Activated CD8-positive, alpha-beta T cell treated with anti-CD3 and anti-CD28 coated beads for 36 hours (primary cell): ENCODE data around the gene VCAN. TPM values are rescaled to one million over a fixed set of nuclear protein-coding genes. Genes with fewer than 3 reads are reported as not detected.

Source experiments
- ATAC-seq: fragments of 200-7000 bp; cut with Tn5 transposase; one replicate; pipeline ENCODE4 v1.10.0; 2021; ENCODE audit warnings: mild to moderate bottlenecking, moderate library complexity
- CTCF ChIA-PET: fragments of 350-600 bp; sonication (Branson Sonifier 250); formaldehyde crosslinking; loops from one replicate; lab custom pipeline; 2021; ENCODE audit warnings: antibody characterized with exemption; lab: Charles Lee
- POLR2A ChIA-PET: fragments of 350-600 bp; sonication (Branson Sonifier 250); formaldehyde crosslinking; loops from one replicate; lab custom pipeline; 2021; ENCODE audit warnings: antibody characterized with exemption; lab: Charles Lee
- DNase-seq: peaks from one replicate; pipeline ENCODE4 v3.0.0-alpha.2; 2020
- H3K27ac Mint-ChIP-seq: one replicate; pipeline ENCODE4 v1.8.0; 2021; ENCODE audit warnings: mild to moderate bottlenecking, mixed read lengths
- H3K27me3 Mint-ChIP-seq: one replicate; pipeline ENCODE4 v1.8.0; 2021; ENCODE audit warnings: mixed read lengths
- H3K36me3 Mint-ChIP-seq: one replicate; pipeline ENCODE4 v1.8.0; 2021; ENCODE audit warnings: low read depth, mixed read lengths
- H3K4me1 Mint-ChIP-seq: one replicate; pipeline ENCODE4 v1.8.0; 2021; ENCODE audit warnings: low read depth, mixed read lengths
- H3K4me3 Mint-ChIP-seq: one replicate; pipeline ENCODE4 v1.8.0; 2021; ENCODE audit warnings: mild to moderate bottlenecking, moderate library complexity, mixed read lengths
- H3K9me3 Mint-ChIP-seq: one replicate; pipeline ENCODE4 v1.8.0; 2021; ENCODE audit warnings: mixed read lengths
- intact Hi-C: fragments of 100-400 bp; cut with micrococcal nuclease; formaldehyde crosslinking; loops from one replicate; pipeline ENCODE4 v1.10.0; 2022
- total RNA-seq, 2 experiments: library from RNA; stranded (reverse); gene quantifications; one replicate each; pipeline ENCODE4 v1.2.3, GENCODE V29; 2021
- TF ChIP-seq, protein P1 (sequence below): fragments of 200-600 bp; IDR thresholded peaks from one replicate; pipeline ENCODE4 v1.8.0; 2022; ENCODE audit warnings: antibody characterized with exemption, mild to moderate bottlenecking

Gene VCAN
- total RNA-seq, 2 experiments from 2014 or later, result not detected

GRCh38 chr5:83595217-83595616, 123.7 kb downstream of the VCAN start:
- H3K27ac Mint-ChIP-seq, result no peak overlapping the region
- ChIA-PET CTCF (no interaction called here), POLR2A (no interaction called here)
- H3K4me3 Mint-ChIP-seq, result no peak overlapping the region
- no peak for ATAC-seq
- no peaks in the 10 kb centered on the region for H3K27me3 Mint-ChIP-seq
- H3K9me3 Mint-ChIP-seq, result no peaks in the 10 kb centered on the region
- no peaks in the 10 kb centered on the region for H3K36me3 Mint-ChIP-seq
- H3K4me1 Mint-ChIP-seq, result no peaks in the 10 kb centered on the region
- no peak for DNase-seq
- TF ChIP-seq, protein P1, sequence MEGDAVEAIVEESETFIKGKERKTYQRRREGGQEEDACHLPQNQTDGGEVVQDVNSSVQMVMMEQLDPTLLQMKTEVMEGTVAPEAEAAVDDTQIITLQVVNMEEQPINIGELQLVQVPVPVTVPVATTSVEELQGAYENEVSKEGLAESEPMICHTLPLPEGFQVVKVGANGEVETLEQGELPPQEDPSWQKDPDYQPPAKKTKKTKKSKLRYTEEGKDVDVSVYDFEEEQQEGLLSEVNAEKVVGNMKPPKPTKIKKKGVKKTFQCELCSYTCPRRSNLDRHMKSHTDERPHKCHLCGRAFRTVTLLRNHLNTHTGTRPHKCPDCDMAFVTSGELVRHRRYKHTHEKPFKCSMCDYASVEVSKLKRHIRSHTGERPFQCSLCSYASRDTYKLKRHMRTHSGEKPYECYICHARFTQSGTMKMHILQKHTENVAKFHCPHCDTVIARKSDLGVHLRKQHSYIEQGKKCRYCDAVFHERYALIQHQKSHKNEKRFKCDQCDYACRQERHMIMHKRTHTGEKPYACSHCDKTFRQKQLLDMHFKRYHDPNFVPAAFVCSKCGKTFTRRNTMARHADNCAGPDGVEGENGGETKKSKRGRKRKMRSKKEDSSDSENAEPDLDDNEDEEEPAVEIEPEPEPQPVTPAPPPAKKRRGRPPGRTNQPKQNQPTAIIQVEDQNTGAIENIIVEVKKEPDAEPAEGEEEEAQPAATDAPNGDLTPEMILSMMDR, result no peak
- intact Hi-C loops, result no loop called here

GRCh38 chr5:83608122-83608521, 136.6 kb downstream of the VCAN start:
- Mint-ChIP-seq H3K4me1 (no peaks in the 10 kb centered on the region), H3K36me3 (no peaks in the 10 kb centered on the region), H3K27me3 (peaks cover 12% of the 10 kb centered on the region), H3K27ac (no peak overlapping the region), H3K4me3 (no peak overlapping the region), H3K9me3 (no peaks in the 10 kb centered on the region)
- no peak for DNase-seq
- POLR2A ChIA-PET, result no interaction called here
- no peak for ATAC-seq
- intact Hi-C loops, result no loop called here
- CTCF ChIA-PET, result interaction anchor here (1.1 to 1.2 kb wide), 3 partner anchors 8 to 177 kb away, joined by 3 read pairs; no protein-coding TSS in a partner anchor
- TF ChIP-seq, protein P1, result peak; percentile 21

GRCh38 chr5:83614841-83615240, 143.3 kb downstream of the VCAN start:
- Mint-ChIP-seq H3K27me3 (peaks cover 9% of the 10 kb centered on the region), H3K4me3 (no peak overlapping the region), H3K36me3 (no peaks in the 10 kb centered on the region), H3K27ac (no peak overlapping the region), H3K4me1 (no peaks in the 10 kb centered on the region), H3K9me3 (peaks cover 2% of the 10 kb centered on the region)
- POLR2A ChIA-PET, result interaction anchor here (0.6 kb wide), 1 partner anchor 35 kb away, joined by 3 read pairs; no protein-coding TSS in a partner anchor
- TF ChIP-seq, protein P1, result no peak
- DNase-seq (no peak), ATAC-seq (no peak)
- CTCF ChIA-PET, result no interaction called here
- intact Hi-C loops, result no loop called here

- intact Hi-C loops, result no loop called here
- Mint-ChIP-seq H3K4me1 (no peaks in the 10 kb centered on the region), H3K4me3 (no peak overlapping the region), H3K36me3 (no peaks in the 10 kb centered on the region), H3K9me3 (peaks cover 2% of the 10 kb centered on the region), H3K27me3 (peaks cover 6% of the 10 kb centered on the region), H3K27ac (no peak overlapping the region)
- DNase-seq (no peak), ATAC-seq (no peak)
- ChIA-PET CTCF (no interaction called here), POLR2A (no interaction called here)
- TF ChIP-seq, protein P1, result no peak
These were observed 156.8 kb downstream of the VCAN start for GRCh38 chr5:83628360-83628759.

Other genes with a start within 250 kb of the VCAN start
- not detected for gene HAPLN1, start 249.1 kb downstream of the VCAN start, total RNA-seq